Endothelial cell of umbilical vein (primary cell): ENCODE results near the gene PBX3. TPM values are rescaled to one million over a fixed set of nuclear protein-coding genes. Genes with fewer than 3 reads are reported as not detected.

Source experiments
- BruUV-seq: library from RNA; stranded (reverse); fragments of 400-500 nt; replicated peaks from 2 replicates; lab custom pipeline; 2021; lab: Mats Ljungman, UMichigan
- CTCF ChIA-PET: fragments of 300-600, 350-600 bp; sonication (Branson Sonifier 250); formaldehyde crosslinking; loops from one replicate; lab custom pipeline; 2021; ENCODE audit warnings: antibody characterized with exemption, inconsistent platforms; lab: Charles Lee
- POLR2A ChIA-PET: fragments of 300-600, 350-600 bp; sonication (Branson Sonifier 250); formaldehyde crosslinking; loops from one replicate; lab custom pipeline; 2021; ENCODE audit warnings: antibody characterized with exemption, inconsistent platforms; lab: Charles Lee
- DNase-seq: peaks from one replicate; pipeline ENCODE4 v3.0.0-alpha.2; 2011; ENCODE audit warnings: low read depth, low spot score
- FAIRE-seq: peaks from 2 replicates; lab custom pipeline; 2011; peaks lifted over from hg19 to GRCh38; lab: Jason Lieb, UNC
- H2AFZ ChIP-seq: 2 replicates; pipeline ENCODE4 v1.6.0; 2012; ENCODE audit warnings: low read depth, low read length, control low read depth, inconsistent platforms
- H3K27ac ChIP-seq: 2 replicates; pipeline ENCODE4 v1.5.1; 2011; ENCODE audit warnings: low read depth, mild to moderate bottlenecking, control low read depth, low read length, moderate library complexity; ENCODE audit not compliant: insufficient read depth
- H3K27me3 ChIP-seq, 2 experiments: 2 replicates each; pipeline versions ENCODE4 v1.6.0 to v1.6.1; 2011; ENCODE audit warnings: low read length in 2 of 2, mixed read lengths in 1 of 2; ENCODE audit not compliant: control insufficient read depth in 2 of 2, insufficient read depth in 2 of 2
- H3K36me3 ChIP-seq, 2 experiments: 2 replicates in 1 of 2; 3 replicates in 1 of 2; pipeline ENCODE4 v1.5.1; 2011; ENCODE audit warnings: low read length in 2 of 2, mild to moderate bottlenecking in 1 of 2, moderate library complexity in 1 of 2; ENCODE audit not compliant: control insufficient read depth in 2 of 2, insufficient read depth in 2 of 2; ENCODE audit errors: extremely low read depth in 1 of 2
- H3K4me1 ChIP-seq: 3 replicates; pipeline ENCODE4 v1.5.1; 2011; ENCODE audit warnings: mild to moderate bottlenecking, low read length; ENCODE audit not compliant: control insufficient read depth, insufficient read depth; ENCODE audit errors: extremely low read depth
- H3K4me2 ChIP-seq: 2 replicates; pipeline ENCODE4 v1.6.1; 2011; ENCODE audit warnings: low read length, control low read depth, mixed read lengths; ENCODE audit not compliant: insufficient read depth
- H3K4me3 ChIP-seq, 3 experiments: fragments of 200-600 bp in 1 of 3; sonication (generic), shearing (Covaris generic) in 1 of 3; replicated peaks in 1 of 3; 2 replicates each; pipeline ENCODE4 v1.5.1; 2011 to 2016; ENCODE audit warnings: control low read depth in 3 of 3, low read length in 3 of 3, mild to moderate bottlenecking in 2 of 3, inconsistent platforms in 1 of 3, low read depth in 1 of 3, moderate library complexity in 1 of 3; ENCODE audit not compliant: insufficient read depth in 1 of 3
- H3K79me2 ChIP-seq: 2 replicates; pipeline ENCODE4 v1.6.0; 2012; ENCODE audit warnings: low read length, inconsistent platforms; ENCODE audit not compliant: control insufficient read depth, insufficient read depth
- H3K9ac ChIP-seq: replicated peaks from 2 replicates; pipeline ENCODE3; 2011; ENCODE audit warnings: low read length, control low read depth; ENCODE audit not compliant: insufficient read depth; ENCODE audit errors: extremely low read depth
- H3K9me1 ChIP-seq: replicated peaks from 3 replicates; pipeline ENCODE4 v1.6.0; 2011; ENCODE audit warnings: mild to moderate bottlenecking, low read length; ENCODE audit not compliant: control insufficient read depth, insufficient read depth; ENCODE audit errors: extremely low read depth
- H3K9me3 ChIP-seq: replicated peaks from 2 replicates; pipeline ENCODE4 v1.5.1; 2012; ENCODE audit warnings: low read length, inconsistent platforms; ENCODE audit not compliant: control insufficient read depth, insufficient read depth
- H4K20me1 ChIP-seq: replicated peaks from 2 replicates; pipeline ENCODE3; 2011; ENCODE audit warnings: mild to moderate bottlenecking, low read length; ENCODE audit not compliant: control insufficient read depth, insufficient read depth; ENCODE audit errors: extremely low read depth
- EZH2 ChIP-seq: IDR thresholded peaks from 2 replicates; pipeline ENCODE4 v1.6.1; 2012; ENCODE audit warnings: borderline replicate concordance, low read depth, mild to moderate bottlenecking, moderate library complexity, low read length, inconsistent platforms; ENCODE audit not compliant: severe bottlenecking
- FOS ChIP-seq: IDR thresholded peaks from 2 replicates; pipeline ENCODE4 v1.6.1; 2011; ENCODE audit warnings: mild to moderate bottlenecking, low read length, moderate library complexity, borderline replicate concordance; ENCODE audit not compliant: insufficient read depth
- GATA2 ChIP-seq: IDR thresholded peaks from 2 replicates; pipeline ENCODE4 v1.7.0; 2011; ENCODE audit warnings: low read depth, mild to moderate bottlenecking, moderate library complexity, mixed read lengths, low read length; ENCODE audit not compliant: insufficient read length, insufficient read depth
- JUN ChIP-seq: IDR thresholded peaks from 2 replicates; pipeline ENCODE4 v1.6.1; 2011; ENCODE audit warnings: borderline replicate concordance, low read depth; ENCODE audit not compliant: insufficient read length, insufficient read depth
- MYC ChIP-seq: IDR thresholded peaks from one replicate; pipeline ENCODE4 v1.6.1; 2011; ENCODE audit warnings: mild to moderate bottlenecking, low read depth, low read length
- POLR2A ChIP-seq: IDR thresholded peaks from 2 replicates; pipeline ENCODE4 v1.6.1; 2012; ENCODE audit warnings: low read depth, mild to moderate bottlenecking, control low read depth, low read length
- POLR2AphosphoS5 ChIP-seq: IDR thresholded peaks from 2 replicates; pipeline ENCODE4 v1.6.1; 2012; ENCODE audit warnings: low read depth, mild to moderate bottlenecking, control low read depth, low read length, moderate library complexity; ENCODE audit not compliant: insufficient read depth
- dilution Hi-C: fragments of 300-500 bp; cut with MboI; formaldehyde crosslinking; loops from one replicate; pipeline ENCODE4 v1.15.0; 2019; ENCODE audit warnings: low sequenced_read_pairs; ENCODE audit not compliant: extremely low pct_ligation_motif_present
- intact Hi-C: fragments of 100-400 bp; cut with micrococcal nuclease; formaldehyde crosslinking; loops from one replicate; pipeline ENCODE4 v1.10.0; 2022
- polyA plus RNA-seq, 4 experiments: library from polyadenylated mRNA; depleted of rRNA in 3 of 4; stranded (reverse) in 3 of 4; unstranded in 1 of 4; fragments of >200 nt; gene quantifications; 2 replicates each; pipeline versions ENCODE4 v1.2.1 to v1.2.3, GENCODE V29; 2011 to 2012; ENCODE audit warnings: missing spikeins in 1 of 4
- total RNA-seq: library from RNA; stranded (reverse); gene quantifications from 2 replicates; pipeline ENCODE4 v1.2.3, GENCODE V29; 2021
- TF ChIP-seq, protein P1 (sequence below), 2 donors: IDR thresholded peaks; 1 replicate in 1 of 2; 2 replicates in 1 of 2; pipeline ENCODE4 v1.5.1; 2011; ENCODE audit warnings: low read length in 2 of 2, mild to moderate bottlenecking in 2 of 2, moderate library complexity in 2 of 2, control low read depth in 1 of 2, inconsistent platforms in 1 of 2, low read depth in 1 of 2; ENCODE audit not compliant: insufficient read depth in 1 of 2; ENCODE audit errors: extremely low read depth in 1 of 2
- TF ChIP-seq, protein P2 (sequence below): IDR thresholded peaks from 2 replicates; pipeline ENCODE4 v1.6.1; 2011; ENCODE audit not compliant: insufficient read depth, insufficient read length

The PBX3 gene
- total and polyA plus RNA-seq, 2 donors (not counting 3 experiments of a cell fraction or from before 2014, with no cell fraction given) = 18.8 to 42.0 TPM

DNA sequence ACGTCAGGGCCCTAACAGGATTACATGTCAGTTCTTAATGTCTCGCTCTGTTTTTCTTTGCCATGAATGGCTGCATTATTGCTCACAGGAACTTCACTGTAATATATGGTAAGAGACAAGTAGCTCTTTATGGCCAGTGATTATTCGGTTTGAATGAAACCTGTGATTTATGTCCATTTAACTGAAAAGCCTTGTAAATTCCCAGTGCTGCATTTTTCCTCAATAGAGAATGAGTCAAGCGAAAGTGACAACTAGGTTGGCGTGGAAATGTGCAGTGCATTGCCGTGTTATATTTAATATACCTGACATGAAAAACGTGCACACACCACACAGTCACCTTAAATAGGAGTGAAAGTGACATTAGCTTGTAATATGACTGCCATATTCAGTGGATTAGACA, 163.1 kb downstream of the PBX3 start:
- no peak for FAIRE-seq
- Histone ChIP-seq H4K20me1 (no peaks in the 10 kb centered on the region), H3K36me3 (no peaks in the 10 kb centered on the region), H3K4me2 (no peak overlapping the region), H3K4me3 (no peak overlapping the region), H3K9me1 (no peaks in the 10 kb centered on the region), H3K9ac (no peak overlapping the region), H3K4me1 (peaks cover 4% of the 10 kb centered on the region), H3K27me3 (no peaks in the 10 kb centered on the region), H3K27ac (no peak overlapping the region), H2AFZ (no peak overlapping the region), H3K9me3 (no peaks in the 10 kb centered on the region), H3K79me2 (peaks cover 2% of the 10 kb centered on the region)
- ChIA-PET POLR2A (no interaction called here), CTCF (interaction anchor here (1.0 kb wide), 1 partner anchor 16 kb away, joined by 4 read pairs; no protein-coding TSS in a partner anchor)
- intact Hi-C loops = no loop called here
- DNase-seq = no peak
- dilution Hi-C loops = no loop called here
- TF ChIP-seq MYC = no peak
- TF ChIP-seq POLR2AphosphoS5 = no peak
- TF ChIP-seq, protein P1, sequence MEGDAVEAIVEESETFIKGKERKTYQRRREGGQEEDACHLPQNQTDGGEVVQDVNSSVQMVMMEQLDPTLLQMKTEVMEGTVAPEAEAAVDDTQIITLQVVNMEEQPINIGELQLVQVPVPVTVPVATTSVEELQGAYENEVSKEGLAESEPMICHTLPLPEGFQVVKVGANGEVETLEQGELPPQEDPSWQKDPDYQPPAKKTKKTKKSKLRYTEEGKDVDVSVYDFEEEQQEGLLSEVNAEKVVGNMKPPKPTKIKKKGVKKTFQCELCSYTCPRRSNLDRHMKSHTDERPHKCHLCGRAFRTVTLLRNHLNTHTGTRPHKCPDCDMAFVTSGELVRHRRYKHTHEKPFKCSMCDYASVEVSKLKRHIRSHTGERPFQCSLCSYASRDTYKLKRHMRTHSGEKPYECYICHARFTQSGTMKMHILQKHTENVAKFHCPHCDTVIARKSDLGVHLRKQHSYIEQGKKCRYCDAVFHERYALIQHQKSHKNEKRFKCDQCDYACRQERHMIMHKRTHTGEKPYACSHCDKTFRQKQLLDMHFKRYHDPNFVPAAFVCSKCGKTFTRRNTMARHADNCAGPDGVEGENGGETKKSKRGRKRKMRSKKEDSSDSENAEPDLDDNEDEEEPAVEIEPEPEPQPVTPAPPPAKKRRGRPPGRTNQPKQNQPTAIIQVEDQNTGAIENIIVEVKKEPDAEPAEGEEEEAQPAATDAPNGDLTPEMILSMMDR (IDR thresholded peaks at IDR 0.05; ENCODE audit: extremely low read depth in 1 of 2, insufficient read depth in 1 of 2, low read depth in 1 of 2, low read length in 2 of 2) = no peak
- TF ChIP-seq JUN = no peak
- TF ChIP-seq, protein P2, sequence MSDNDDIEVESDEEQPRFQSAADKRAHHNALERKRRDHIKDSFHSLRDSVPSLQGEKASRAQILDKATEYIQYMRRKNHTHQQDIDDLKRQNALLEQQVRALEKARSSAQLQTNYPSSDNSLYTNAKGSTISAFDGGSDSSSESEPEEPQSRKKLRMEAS = no peak
- no peak for TF ChIP-seq FOS
- TF ChIP-seq POLR2A = no peak
- TF ChIP-seq EZH2 = no peak
- TF ChIP-seq GATA2 = no peak
- BruUV-seq = no TSS peak
